Thoracic aorta (tissue), 2 donors: ENCODE data around the gene RNF11. TPM values are rescaled to one million over a fixed set of nuclear protein-coding genes. Genes with fewer than 3 reads are reported as not detected.

Experiments
- ATAC-seq: fragments of 150-250 bp; one replicate; pipeline ENCODE4 v1.8.0; 2017; ENCODE audit warnings: low read depth; ENCODE audit not compliant: insufficient number of reproducible peaks, low FRiP score
- DNase-seq: peaks from one replicate; pipeline ENCODE4 v3.0.0-alpha.2; 2020; ENCODE audit warnings: low spot score
- H3K27ac ChIP-seq, 2 donors: fragments of 200-600 bp; sonication (generic); 1 replicate in 1 of 2; 2 replicates in 1 of 2; pipeline ENCODE4 v1.5.1; 2016; ENCODE audit warnings: mild to moderate bottlenecking in 2 of 2, moderate library complexity in 2 of 2
- H3K27me3 ChIP-seq: fragments of 200-600 bp; sonication (generic); replicated peaks from 2 replicates; pipeline ENCODE4 v1.6.0; 2016; ENCODE audit warnings: mild to moderate bottlenecking; ENCODE audit not compliant: insufficient read depth
- H3K36me3 ChIP-seq: fragments of 200-600 bp; sonication (generic); one replicate; pipeline ENCODE4 v1.5.1; 2016
- H3K4me1 ChIP-seq, 2 donors: fragments of 200-600 bp; sonication (generic); 1 replicate in 1 of 2; 2 replicates in 1 of 2; pipeline versions ENCODE4 v1.5.1 to v1.6.0; 2016; ENCODE audit warnings: low read depth in 2 of 2, mild to moderate bottlenecking in 1 of 2; ENCODE audit not compliant: control insufficient read depth in 1 of 2
- H3K4me3 ChIP-seq: fragments of 200-600 bp; sonication (generic); 2 replicates; pipeline ENCODE4 v1.5.1; 2016; ENCODE audit warnings: mild to moderate bottlenecking
- H3K9me3 ChIP-seq: fragments of 200-600 bp; sonication (generic); 2 replicates; pipeline ENCODE4 v1.5.1; 2016
- total RNA-seq, 2 donors: library from RNA; depleted of rRNA; stranded (reverse); fragments of >200 nt; gene quantifications; one replicate each; pipeline versions ENCODE4 v1.1.0 to v1.2.3, GENCODE V29; 2016
- TF ChIP-seq, protein P1 (sequence below): fragments of 200-600 bp; sonication (generic); IDR thresholded peaks from one replicate; pipeline ENCODE4 v1.5.1; 2019; ENCODE audit warnings: antibody characterized with exemption

RNF11 gene
- total RNA-seq, 2 donors from 2014 or later = 102 to 112 TPM

DNA sequence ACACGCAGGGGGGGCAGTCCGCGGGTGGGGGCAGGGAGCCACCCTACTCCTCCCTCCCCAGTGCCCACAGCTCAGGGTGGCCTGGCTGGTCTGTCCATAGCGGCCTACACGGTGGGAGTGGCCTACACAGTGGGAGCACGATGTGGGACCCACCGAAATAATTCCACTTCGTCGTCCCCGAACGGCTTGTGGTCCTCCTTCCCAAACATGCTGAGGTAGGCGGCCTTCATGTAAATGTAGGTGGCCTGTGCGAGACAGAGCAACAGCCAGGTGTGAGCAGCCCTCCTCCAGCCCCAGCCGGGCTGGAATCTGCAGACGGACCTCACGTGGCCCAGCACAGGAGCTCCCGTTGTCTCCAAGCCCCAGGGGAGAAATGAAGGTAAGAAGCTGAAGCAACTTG, 59.9 kb downstream of the RNF11 start:
- ATAC-seq (no peak), DNase-seq (no peak)
- no peaks in the 10 kb centered on the region for H3K9me3 ChIP-seq
- H3K4me3 ChIP-seq = no peak overlapping the region
- H3K27me3 ChIP-seq = no peaks in the 10 kb centered on the region
- TF ChIP-seq, protein P1, sequence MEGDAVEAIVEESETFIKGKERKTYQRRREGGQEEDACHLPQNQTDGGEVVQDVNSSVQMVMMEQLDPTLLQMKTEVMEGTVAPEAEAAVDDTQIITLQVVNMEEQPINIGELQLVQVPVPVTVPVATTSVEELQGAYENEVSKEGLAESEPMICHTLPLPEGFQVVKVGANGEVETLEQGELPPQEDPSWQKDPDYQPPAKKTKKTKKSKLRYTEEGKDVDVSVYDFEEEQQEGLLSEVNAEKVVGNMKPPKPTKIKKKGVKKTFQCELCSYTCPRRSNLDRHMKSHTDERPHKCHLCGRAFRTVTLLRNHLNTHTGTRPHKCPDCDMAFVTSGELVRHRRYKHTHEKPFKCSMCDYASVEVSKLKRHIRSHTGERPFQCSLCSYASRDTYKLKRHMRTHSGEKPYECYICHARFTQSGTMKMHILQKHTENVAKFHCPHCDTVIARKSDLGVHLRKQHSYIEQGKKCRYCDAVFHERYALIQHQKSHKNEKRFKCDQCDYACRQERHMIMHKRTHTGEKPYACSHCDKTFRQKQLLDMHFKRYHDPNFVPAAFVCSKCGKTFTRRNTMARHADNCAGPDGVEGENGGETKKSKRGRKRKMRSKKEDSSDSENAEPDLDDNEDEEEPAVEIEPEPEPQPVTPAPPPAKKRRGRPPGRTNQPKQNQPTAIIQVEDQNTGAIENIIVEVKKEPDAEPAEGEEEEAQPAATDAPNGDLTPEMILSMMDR = no peak
- H3K36me3 ChIP-seq = no peaks in the 10 kb centered on the region
- H3K4me1 ChIP-seq = no peaks in the 10 kb centered on the region
- no peak overlapping the region for H3K27ac ChIP-seq

DNA sequence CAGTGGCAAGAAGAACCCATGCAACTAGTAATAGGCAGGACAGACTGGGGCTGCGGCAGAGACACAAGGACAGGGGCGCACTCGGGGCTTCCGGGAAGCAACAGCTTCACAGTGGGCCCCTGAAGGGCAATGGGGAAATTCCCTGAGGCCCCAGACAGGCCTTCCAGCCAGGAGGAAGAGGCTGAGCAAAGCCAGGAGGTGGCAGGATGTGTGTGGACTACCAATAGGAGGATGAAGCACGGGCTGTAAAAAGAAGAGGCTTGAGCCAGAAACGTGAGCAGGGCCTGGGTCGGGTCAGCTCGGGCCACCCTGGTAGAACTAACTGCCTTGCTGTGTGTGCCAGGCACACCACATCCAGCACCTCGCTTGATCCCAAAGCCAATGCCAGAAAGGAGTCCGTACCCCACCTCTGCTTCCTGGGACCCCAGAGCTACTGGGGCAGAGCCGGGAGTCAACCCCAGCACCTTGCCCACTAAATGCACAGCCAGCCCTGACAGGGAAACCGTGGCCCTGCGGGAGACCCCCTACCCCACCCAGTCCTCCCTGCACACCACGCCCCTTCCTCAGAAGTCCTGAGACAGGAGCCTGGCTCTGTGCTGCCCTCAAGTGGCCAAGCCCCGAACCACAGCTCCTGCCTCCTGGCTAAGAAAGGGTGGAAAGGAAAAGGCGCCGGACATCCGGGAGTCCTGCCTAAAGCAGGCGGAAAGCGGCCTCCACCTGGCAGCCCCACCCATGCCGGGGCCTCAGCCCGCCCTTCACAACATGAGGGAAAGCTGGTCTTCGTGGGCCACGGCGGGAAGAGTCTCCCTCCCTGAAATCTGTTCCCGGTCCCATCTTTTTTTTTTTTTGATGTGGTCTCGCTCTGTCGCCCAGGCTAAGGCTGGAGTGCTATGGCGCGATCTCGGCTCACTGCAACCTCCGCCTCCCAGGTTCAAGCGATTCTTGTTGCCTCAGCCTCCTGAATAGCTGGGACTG, 60.6 kb downstream of the RNF11 start:
- Histone ChIP-seq H3K9me3 (no peaks in the 10 kb centered on the region), H3K27ac (peak overlapping the region in 1 of 2 donors; percentile 1), H3K4me3 (peak overlapping the region; percentile 79), H3K36me3 (no peaks in the 10 kb centered on the region), H3K4me1 (no peaks in the 10 kb centered on the region), H3K27me3 (no peaks in the 10 kb centered on the region)
- peak; percentile 38 for DNase-seq
- ATAC-seq = peak; percentile 82
- TF ChIP-seq, protein P1 = peak; percentile 97

DNA sequence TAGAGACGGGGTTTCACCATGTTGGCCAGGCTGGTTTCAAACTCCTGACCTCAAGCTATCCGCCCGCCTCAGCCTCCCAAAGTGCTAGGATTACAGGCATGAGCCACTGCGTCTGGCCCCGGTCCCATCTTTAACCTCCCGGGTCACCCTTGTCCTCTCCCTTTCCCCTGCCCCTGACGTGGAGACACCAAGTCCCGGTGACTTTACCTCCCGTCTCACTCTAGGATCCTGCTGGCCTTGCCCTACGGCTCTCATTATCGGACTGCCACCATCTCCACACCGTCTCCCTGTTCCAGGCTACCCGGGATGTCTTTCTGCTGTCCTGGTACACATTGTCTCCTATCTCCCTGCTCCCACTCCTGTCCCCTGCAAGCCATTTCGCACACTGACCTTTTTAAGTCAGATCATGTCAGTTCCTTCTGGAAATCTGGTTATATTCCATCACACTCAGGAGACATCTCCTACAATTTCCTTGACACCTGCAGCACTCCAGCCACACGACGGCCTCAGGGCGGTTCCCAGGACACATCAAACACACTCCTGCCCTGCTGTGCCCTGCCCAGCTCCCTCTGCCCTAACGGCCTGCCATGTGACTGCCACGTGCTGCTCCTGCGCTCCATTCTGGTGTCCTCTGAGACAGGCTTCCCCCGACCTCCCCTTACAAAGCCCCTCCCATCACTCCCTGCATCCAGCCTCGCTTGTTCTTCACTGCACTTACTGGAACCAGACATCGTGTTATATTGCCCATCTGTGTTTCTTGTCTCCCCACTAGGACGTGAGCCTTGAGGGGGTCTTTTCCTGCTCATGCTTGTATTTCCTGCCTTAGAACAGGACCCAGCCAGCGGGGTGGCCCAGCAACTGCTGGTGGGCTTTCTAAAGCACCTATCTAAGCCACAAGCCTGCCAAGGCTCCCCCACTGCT, 61.6 kb downstream of the RNF11 start:
- peak overlapping the region; percentile 79 for H3K4me3 ChIP-seq
- TF ChIP-seq, protein P1 = no peak
- no peaks in the 10 kb centered on the region for H3K36me3 ChIP-seq
- no peak overlapping the region for H3K27ac ChIP-seq
- no peak for DNase-seq
- H3K4me1 ChIP-seq = no peaks in the 10 kb centered on the region
- ATAC-seq = no peak
- H3K27me3 ChIP-seq = no peaks in the 10 kb centered on the region
- H3K9me3 ChIP-seq = no peaks in the 10 kb centered on the region

- TF ChIP-seq, protein P1 = no peak
- peaks cover 0 to under 1% of the 10 kb centered on the region in 2 donors for H3K4me1 ChIP-seq
- H3K9me3 ChIP-seq = no peaks in the 10 kb centered on the region
- ATAC-seq = no peak
- no peak for DNase-seq
- H3K36me3 ChIP-seq = no peaks in the 10 kb centered on the region
- no peaks in the 10 kb centered on the region for H3K27me3 ChIP-seq
- no peak overlapping the region for H3K27ac ChIP-seq
- H3K4me3 ChIP-seq = no peak overlapping the region
Observed at GRCh38 chr1:51298322-51298705, 62.2 kb downstream of the RNF11 start.
